Fibroblast of lung (primary cell): ENCODE data around the gene MAP6. TPM values are rescaled to one million over a fixed set of nuclear protein-coding genes. Genes with fewer than 3 reads are reported as not detected.

Experiments
- DNase-seq, 2 donors: peaks; one replicate each; pipeline versions ENCODE4 v3.0.0 to v3.0.0-alpha.2; 2010; ENCODE audit warnings: low read depth in 2 of 2
- H2AFZ ChIP-seq: 2 replicates; pipeline ENCODE4 v1.5.1; 2012; ENCODE audit warnings: low read length, control low read depth, inconsistent platforms
- H3K27ac ChIP-seq: 2 replicates; pipeline ENCODE4 v1.5.1; 2011; ENCODE audit warnings: low read length, control low read depth; ENCODE audit not compliant: insufficient read depth
- H3K27me3 ChIP-seq: 2 replicates; pipeline ENCODE4 v1.5.1; 2011; ENCODE audit warnings: mild to moderate bottlenecking, low read length; ENCODE audit not compliant: control insufficient read depth, insufficient read depth
- H3K36me3 ChIP-seq: 2 replicates; pipeline ENCODE4 v1.5.1; 2011; ENCODE audit warnings: low read length; ENCODE audit not compliant: control insufficient read depth, insufficient read depth
- H3K4me1 ChIP-seq: 2 replicates; pipeline ENCODE4 v1.5.1; 2011; ENCODE audit warnings: low read length; ENCODE audit not compliant: control insufficient read depth, insufficient read depth; ENCODE audit errors: extremely low read depth
- H3K4me2 ChIP-seq: 2 replicates; pipeline ENCODE4 v1.5.1; 2011; ENCODE audit warnings: low read length, control low read depth; ENCODE audit not compliant: insufficient read depth; ENCODE audit errors: extremely low read depth
- H3K4me3 ChIP-seq, 4 experiments: fragments of 200-600 bp in 1 of 4; sonication (generic) in 1 of 4; replicated peaks in 1 of 4; 2 replicates each; pipeline ENCODE4 v1.5.1; 2011 to 2016; ENCODE audit warnings: low read length in 4 of 4, low read depth in 3 of 4, mild to moderate bottlenecking in 3 of 4, control low read depth in 2 of 4, inconsistent platforms in 1 of 4, mixed read lengths in 1 of 4; ENCODE audit not compliant: insufficient read depth in 1 of 4; ENCODE audit errors: control extremely low read depth in 1 of 4
- H3K79me2 ChIP-seq: 2 replicates; pipeline ENCODE4 v1.5.1; 2012; ENCODE audit warnings: mild to moderate bottlenecking, low read length, inconsistent platforms; ENCODE audit not compliant: control insufficient read depth, insufficient read depth
- H3K9ac ChIP-seq: 2 replicates; pipeline ENCODE4 v1.5.1; 2011; ENCODE audit warnings: mild to moderate bottlenecking, low read length, control low read depth; ENCODE audit not compliant: insufficient read depth
- H3K9me3 ChIP-seq: 2 replicates; pipeline ENCODE4 v1.5.1; 2012; ENCODE audit warnings: low read depth, low read length; ENCODE audit not compliant: control insufficient read depth, insufficient read depth
- H4K20me1 ChIP-seq: 2 replicates; pipeline ENCODE4 v1.5.1; 2011; ENCODE audit warnings: low read length; ENCODE audit not compliant: control insufficient read depth, insufficient read depth; ENCODE audit errors: extremely low read depth
- EZH2 ChIP-seq: IDR thresholded peaks from 2 replicates; pipeline ENCODE4 v1.5.1; 2012; ENCODE audit warnings: low read length, control low read depth, mild to moderate bottlenecking; ENCODE audit errors: missing control alignments
- polyA plus RNA-seq, 2 donors: library from polyadenylated mRNA; depleted of rRNA in 1 of 2; stranded (reverse) in 1 of 2; unstranded in 1 of 2; fragments of >200 nt; gene quantifications; 2 replicates each; pipeline ENCODE4 v1.2.1, GENCODE V29; 2011 to 2012; ENCODE audit warnings: missing spikeins in 1 of 2
- total RNA-seq: library from RNA; depleted of rRNA; stranded (reverse); fragments of >200 nt; gene quantifications from 2 replicates; pipeline ENCODE4 v1.2.1, GENCODE V29; 2014
- TF ChIP-seq, protein P1 (sequence below), 2 donors: IDR thresholded peaks in 1 of 2; conservative IDR thresholded peaks in 1 of 2; 1 replicate in 1 of 2; 2 replicates in 1 of 2; pipeline ENCODE4 v1.5.1; 2011 to 2012; ENCODE audit warnings: low read length in 2 of 2, control low read depth in 1 of 2, inconsistent platforms in 1 of 2, low read depth in 1 of 2, mild to moderate bottlenecking in 1 of 2

MAP6 gene
- total and polyA plus RNA-seq, 2 donors (not counting 1 experiment from before 2014, with no cell fraction given), result 0.17 to 1.0 TPM

GRCh38 chr11:75547617-75548058, 121.2 kb downstream of the MAP6 start:
- H3K4me1 ChIP-seq, result peaks cover 2% of the 10 kb centered on the region
- H4K20me1 ChIP-seq, result no peaks in the 10 kb centered on the region
- no peaks in the 10 kb centered on the region for H3K9me3 ChIP-seq
- H2AFZ ChIP-seq, result no peak overlapping the region
- no peaks in the 10 kb centered on the region for H3K27me3 ChIP-seq
- H3K9ac ChIP-seq, result no peak overlapping the region
- no peaks in the 10 kb centered on the region for H3K79me2 ChIP-seq
- TF ChIP-seq, protein P1, sequence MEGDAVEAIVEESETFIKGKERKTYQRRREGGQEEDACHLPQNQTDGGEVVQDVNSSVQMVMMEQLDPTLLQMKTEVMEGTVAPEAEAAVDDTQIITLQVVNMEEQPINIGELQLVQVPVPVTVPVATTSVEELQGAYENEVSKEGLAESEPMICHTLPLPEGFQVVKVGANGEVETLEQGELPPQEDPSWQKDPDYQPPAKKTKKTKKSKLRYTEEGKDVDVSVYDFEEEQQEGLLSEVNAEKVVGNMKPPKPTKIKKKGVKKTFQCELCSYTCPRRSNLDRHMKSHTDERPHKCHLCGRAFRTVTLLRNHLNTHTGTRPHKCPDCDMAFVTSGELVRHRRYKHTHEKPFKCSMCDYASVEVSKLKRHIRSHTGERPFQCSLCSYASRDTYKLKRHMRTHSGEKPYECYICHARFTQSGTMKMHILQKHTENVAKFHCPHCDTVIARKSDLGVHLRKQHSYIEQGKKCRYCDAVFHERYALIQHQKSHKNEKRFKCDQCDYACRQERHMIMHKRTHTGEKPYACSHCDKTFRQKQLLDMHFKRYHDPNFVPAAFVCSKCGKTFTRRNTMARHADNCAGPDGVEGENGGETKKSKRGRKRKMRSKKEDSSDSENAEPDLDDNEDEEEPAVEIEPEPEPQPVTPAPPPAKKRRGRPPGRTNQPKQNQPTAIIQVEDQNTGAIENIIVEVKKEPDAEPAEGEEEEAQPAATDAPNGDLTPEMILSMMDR (conservative IDR thresholded peaks at IDR 0.05 in 1 of 2, IDR thresholded peaks at IDR 0.05 in 1 of 2; ENCODE audit: low read depth in 1 of 2, low read length in 2 of 2), result peak; percentile 90 to 93
- no peak for TF ChIP-seq EZH2
- no peak overlapping the region for H3K27ac ChIP-seq
- peak; percentile 58 to 71 for DNase-seq
- H3K36me3 ChIP-seq, result no peaks in the 10 kb centered on the region
- no peak overlapping the region for H3K4me2 ChIP-seq
- no peak overlapping the region for H3K4me3 ChIP-seq

GRCh38 chr11:75547177-75547576, 121.7 kb downstream of the MAP6 start:
- Histone ChIP-seq H4K20me1 (no peaks in the 10 kb centered on the region), H3K4me2 (no peak overlapping the region), H3K27me3 (no peaks in the 10 kb centered on the region), H3K27ac (no peak overlapping the region), H3K36me3 (no peaks in the 10 kb centered on the region), H2AFZ (no peak overlapping the region), H3K9me3 (no peaks in the 10 kb centered on the region), H3K9ac (no peak overlapping the region), H3K4me3 (no peak overlapping the region), H3K79me2 (no peaks in the 10 kb centered on the region), H3K4me1 (peaks cover 2% of the 10 kb centered on the region)
- TF ChIP-seq, protein P1 (conservative IDR thresholded peaks at IDR 0.05 in 1 of 2, IDR thresholded peaks at IDR 0.05 in 1 of 2; ENCODE audit: low read depth in 1 of 2, low read length in 2 of 2), result no peak
- no peak for TF ChIP-seq EZH2
- no peak for DNase-seq

DNA sequence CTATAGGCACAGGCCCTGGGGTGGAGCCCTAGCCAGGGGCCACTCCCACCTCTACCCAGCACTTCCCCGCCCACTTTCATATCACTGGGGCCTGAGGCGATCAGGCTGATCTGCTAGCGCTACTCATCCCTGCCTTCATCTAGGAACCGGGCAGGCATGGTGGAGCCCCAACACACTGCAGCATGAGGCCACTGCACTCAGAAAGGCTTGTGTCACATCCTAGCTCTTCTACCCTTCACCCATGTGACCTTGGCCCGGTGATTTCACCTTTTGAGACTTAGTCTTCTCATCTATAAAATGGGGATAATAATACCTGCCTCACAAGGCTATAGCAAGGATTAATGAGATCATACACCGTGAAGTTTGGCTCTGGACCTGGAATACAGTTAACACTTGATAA, 125.0 kb downstream of the MAP6 start:
- no peaks in the 10 kb centered on the region for H4K20me1 ChIP-seq
- H3K4me2 ChIP-seq, result no peak overlapping the region
- H3K36me3 ChIP-seq, result no peaks in the 10 kb centered on the region
- no peaks in the 10 kb centered on the region for H3K27me3 ChIP-seq
- H3K79me2 ChIP-seq, result no peaks in the 10 kb centered on the region
- peaks cover 2% of the 10 kb centered on the region for H3K4me1 ChIP-seq
- no peak overlapping the region for H2AFZ ChIP-seq
- H3K9me3 ChIP-seq, result no peaks in the 10 kb centered on the region
- TF ChIP-seq, protein P1 (conservative IDR thresholded peaks at IDR 0.05 in 1 of 2, IDR thresholded peaks at IDR 0.05 in 1 of 2; ENCODE audit: low read depth in 1 of 2, low read length in 2 of 2), result no peak
- TF ChIP-seq EZH2, result no peak
- H3K9ac ChIP-seq, result no peak overlapping the region
- H3K27ac ChIP-seq, result no peak overlapping the region
- H3K4me3 ChIP-seq, result no peak overlapping the region
- no peak for DNase-seq
